Stimulated activated effector memory CD8-positive, alpha-beta T cell treated with anti-CD3 and anti-CD28 coated beads, Interleukin-12 subunit alpha, Interleukin-12 subunit beta, amount 100 ng/mL, for 72 hours (primary cell): ENCODE data around the gene TMEM132D.

Source experiments
- ATAC-seq: fragments of 150-1000 bp; cut with Tn5 transposase; 2 replicates; pipeline ENCODE4 v1.10.0; 2021
- DNase-seq, 2 donors: peaks; one replicate each; pipeline ENCODE4 v3.0.0; 2021 to 2022; ENCODE audit warnings: low spot score in 2 of 2
- H3K27ac Mint-ChIP-seq: one replicate; pipeline ENCODE4 v1.8.0; 2022; ENCODE audit warnings: mild to moderate bottlenecking, mixed read lengths
- H3K36me3 Mint-ChIP-seq: one replicate; pipeline ENCODE4 v1.8.0; 2022; ENCODE audit warnings: mild to moderate bottlenecking, mixed read lengths
- H3K4me1 Mint-ChIP-seq: one replicate; pipeline ENCODE4 v1.8.0; 2022; ENCODE audit warnings: mixed read lengths
- H3K4me3 Mint-ChIP-seq: one replicate; pipeline ENCODE4 v1.8.0; 2022; ENCODE audit warnings: mild to moderate bottlenecking, mixed read lengths
- H3K9me3 Mint-ChIP-seq: one replicate; pipeline ENCODE4 v1.8.0; 2022; ENCODE audit warnings: mixed read lengths

The TMEM132D gene

DNA sequence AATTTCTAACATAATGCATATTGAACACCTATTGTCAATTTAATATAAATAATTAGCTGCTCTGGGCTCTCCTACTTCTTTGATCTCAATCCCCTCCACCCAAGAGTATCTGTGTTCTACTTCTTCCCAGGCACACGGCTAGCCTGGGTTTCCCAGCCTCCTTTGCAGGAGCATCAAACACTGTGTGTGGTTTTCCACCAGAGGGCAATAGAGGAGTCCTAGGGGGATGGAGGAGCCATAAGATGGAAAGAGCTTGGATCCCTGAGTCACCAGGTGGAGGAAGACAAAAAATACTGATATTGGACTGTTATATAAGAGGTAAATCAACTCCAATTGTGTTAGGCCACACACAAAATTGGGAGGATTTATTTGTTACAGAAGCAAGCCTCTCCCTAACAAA is 716.9 kb downstream of the TMEM132D start:
- ATAC-seq (no peak), DNase-seq (no peak)
- Mint-ChIP-seq H3K4me3 (no peak overlapping the region), H3K36me3 (no peaks in the 10 kb centered on the region), H3K4me1 (peaks cover 6% of the 10 kb centered on the region), H3K27ac (no peak overlapping the region), H3K9me3 (no peaks in the 10 kb centered on the region)

GRCh38 chr12:129185855-129186254 is 718.0 kb downstream of the TMEM132D start:
- no peak for ATAC-seq
- H3K4me3 Mint-ChIP-seq, result no peak overlapping the region
- peaks cover 6% of the 10 kb centered on the region for H3K4me1 Mint-ChIP-seq

GRCh38 chr12:129184127-129184928 is 719.5 kb downstream of the TMEM132D start:
- Mint-ChIP-seq H3K27ac (no peak overlapping the region), H3K9me3 (no peaks in the 10 kb centered on the region), H3K36me3 (no peaks in the 10 kb centered on the region), H3K4me1 (no peaks in the 10 kb centered on the region), H3K4me3 (no peak overlapping the region)
- no peak for ATAC-seq
- DNase-seq, result no peak

More at GRCh38 chr12:129185855-129186254, 718.0 kb downstream of the TMEM132D start:
- no peaks in the 10 kb centered on the region for H3K36me3 Mint-ChIP-seq
- no peak for DNase-seq
- no peaks in the 10 kb centered on the region for H3K9me3 Mint-ChIP-seq
- H3K27ac Mint-ChIP-seq, result no peak overlapping the region

GRCh38 chr12:129179941-129180553 is 723.8 kb downstream of the TMEM132D start:
- no peak for ATAC-seq
- H3K4me3 Mint-ChIP-seq, result no peak overlapping the region

GRCh38 chr12:129169928-129170327 is 733.9 kb downstream of the TMEM132D start:
- no peak overlapping the region for H3K4me3 Mint-ChIP-seq
- DNase-seq (no peak), ATAC-seq (no peak)
- H3K36me3 Mint-ChIP-seq, result no peaks in the 10 kb centered on the region
- H3K9me3 Mint-ChIP-seq, result no peaks in the 10 kb centered on the region
- no peak overlapping the region for H3K27ac Mint-ChIP-seq
- H3K4me1 Mint-ChIP-seq, result no peaks in the 10 kb centered on the region

More at GRCh38 chr12:129179941-129180553, 723.8 kb downstream of the TMEM132D start:
- Mint-ChIP-seq H3K36me3 (no peaks in the 10 kb centered on the region), H3K27ac (no peak overlapping the region), H3K4me1 (no peaks in the 10 kb centered on the region), H3K9me3 (no peaks in the 10 kb centered on the region)
- DNase-seq, result no peak

DNA sequence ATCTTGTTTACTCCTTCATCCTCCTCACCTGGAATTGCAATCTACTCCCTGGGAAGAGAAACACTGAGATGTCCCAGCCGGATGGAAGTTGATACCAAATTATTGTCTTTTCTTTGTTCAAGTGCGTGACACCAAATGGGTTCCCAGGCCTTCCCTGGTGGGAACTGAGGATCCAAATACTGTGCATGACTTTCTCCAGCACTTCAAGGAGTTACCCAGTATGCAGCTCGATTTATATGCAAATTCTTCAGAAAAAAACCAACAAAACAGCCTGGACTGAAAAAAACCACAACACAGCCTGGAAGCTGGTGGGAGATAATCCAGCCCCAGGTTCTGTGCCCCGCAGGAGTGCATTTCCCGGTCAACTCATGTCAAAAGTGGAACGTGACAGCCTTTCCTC is 740.0 kb downstream of the TMEM132D start:
- Mint-ChIP-seq H3K4me1 (no peaks in the 10 kb centered on the region), H3K27ac (no peak overlapping the region), H3K36me3 (no peaks in the 10 kb centered on the region), H3K9me3 (peaks cover 5% of the 10 kb centered on the region), H3K4me3 (no peak overlapping the region)
- no peak for DNase-seq
- ATAC-seq, result no peak

DNA sequence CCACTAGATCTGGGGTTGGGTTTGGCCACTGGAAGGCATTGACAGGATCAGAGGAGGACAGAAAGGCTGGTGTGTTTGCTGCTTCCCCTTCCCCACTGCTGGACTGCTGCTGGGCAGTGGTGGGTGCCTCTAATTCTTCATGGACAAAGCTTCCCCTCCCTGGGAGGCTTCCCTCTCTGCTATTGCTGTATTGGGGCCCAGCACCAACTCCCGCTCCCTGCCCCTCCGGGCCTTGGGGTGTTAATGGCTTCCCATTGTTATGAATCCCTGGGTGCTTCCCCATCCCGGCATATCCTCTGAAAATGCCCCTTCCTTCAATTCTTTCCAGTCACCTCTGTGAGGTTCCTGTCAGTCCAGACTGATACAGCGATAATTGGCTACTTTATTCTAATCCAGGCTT is 740.4 kb downstream of the TMEM132D start:
- Mint-ChIP-seq H3K27ac (no peak overlapping the region), H3K4me3 (no peak overlapping the region), H3K36me3 (no peaks in the 10 kb centered on the region), H3K9me3 (peaks cover 6% of the 10 kb centered on the region), H3K4me1 (no peaks in the 10 kb centered on the region)
- no peak for ATAC-seq
- no peak for DNase-seq

- H3K36me3 Mint-ChIP-seq, result no peaks in the 10 kb centered on the region
- H3K4me3 Mint-ChIP-seq, result no peak overlapping the region
- no peak overlapping the region for H3K27ac Mint-ChIP-seq
- peaks cover 7% of the 10 kb centered on the region for H3K9me3 Mint-ChIP-seq
- no peaks in the 10 kb centered on the region for H3K4me1 Mint-ChIP-seq
- DNase-seq (no peak), ATAC-seq (no peak)
Observed at GRCh38 chr12:129162805-129163204, 741.0 kb downstream of the TMEM132D start.

DNA sequence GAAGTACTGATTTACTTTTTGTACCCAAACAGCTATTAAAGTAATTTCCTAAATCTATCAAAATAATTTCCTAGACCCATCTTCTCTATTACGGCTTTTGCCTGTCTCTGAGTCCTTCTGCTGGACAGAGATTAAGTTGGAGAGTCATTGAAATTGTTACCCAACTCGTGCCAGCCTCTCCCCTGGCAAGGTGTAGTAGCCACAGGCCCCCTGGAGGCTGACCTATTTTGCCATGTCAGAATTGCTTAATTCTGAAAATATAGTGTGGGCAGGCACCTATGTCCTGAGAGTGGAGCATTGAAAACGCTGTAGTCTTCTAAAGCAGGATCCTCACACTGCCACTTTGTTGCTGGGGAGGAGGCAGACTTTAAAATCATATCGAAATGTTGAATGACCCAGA is 742.3 kb downstream of the TMEM132D start:
- DNase-seq, result no peak
- no peak overlapping the region for H3K27ac Mint-ChIP-seq
- H3K4me1 Mint-ChIP-seq, result no peaks in the 10 kb centered on the region
- no peaks in the 10 kb centered on the region for H3K36me3 Mint-ChIP-seq
- peaks cover 7% of the 10 kb centered on the region for H3K9me3 Mint-ChIP-seq
- ATAC-seq, result no peak
- no peak overlapping the region for H3K4me3 Mint-ChIP-seq

DNA sequence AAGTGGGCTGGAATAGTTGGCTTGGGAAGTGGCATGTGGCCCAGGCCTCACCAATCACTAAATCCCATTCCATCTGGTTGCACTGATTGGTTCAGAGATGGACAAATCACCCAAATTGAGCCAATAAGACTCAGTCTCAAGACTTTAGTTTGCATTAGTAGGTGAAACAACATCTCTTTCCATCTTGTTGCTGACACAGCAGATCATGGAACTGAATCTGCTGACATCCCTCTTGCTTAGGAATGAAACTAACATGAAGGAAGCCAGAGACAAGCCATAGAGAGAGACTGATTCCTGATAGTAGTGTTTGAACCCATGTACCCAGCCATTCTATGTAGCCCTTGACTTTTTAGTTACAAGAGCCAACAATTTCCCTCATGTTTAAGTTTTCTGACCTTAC is 743.5 kb downstream of the TMEM132D start:
- Mint-ChIP-seq H3K4me3 (no peak overlapping the region), H3K36me3 (no peaks in the 10 kb centered on the region), H3K4me1 (no peaks in the 10 kb centered on the region), H3K9me3 (peaks cover 7% of the 10 kb centered on the region), H3K27ac (no peak overlapping the region)
- DNase-seq (no peak), ATAC-seq (no peak)

DNA sequence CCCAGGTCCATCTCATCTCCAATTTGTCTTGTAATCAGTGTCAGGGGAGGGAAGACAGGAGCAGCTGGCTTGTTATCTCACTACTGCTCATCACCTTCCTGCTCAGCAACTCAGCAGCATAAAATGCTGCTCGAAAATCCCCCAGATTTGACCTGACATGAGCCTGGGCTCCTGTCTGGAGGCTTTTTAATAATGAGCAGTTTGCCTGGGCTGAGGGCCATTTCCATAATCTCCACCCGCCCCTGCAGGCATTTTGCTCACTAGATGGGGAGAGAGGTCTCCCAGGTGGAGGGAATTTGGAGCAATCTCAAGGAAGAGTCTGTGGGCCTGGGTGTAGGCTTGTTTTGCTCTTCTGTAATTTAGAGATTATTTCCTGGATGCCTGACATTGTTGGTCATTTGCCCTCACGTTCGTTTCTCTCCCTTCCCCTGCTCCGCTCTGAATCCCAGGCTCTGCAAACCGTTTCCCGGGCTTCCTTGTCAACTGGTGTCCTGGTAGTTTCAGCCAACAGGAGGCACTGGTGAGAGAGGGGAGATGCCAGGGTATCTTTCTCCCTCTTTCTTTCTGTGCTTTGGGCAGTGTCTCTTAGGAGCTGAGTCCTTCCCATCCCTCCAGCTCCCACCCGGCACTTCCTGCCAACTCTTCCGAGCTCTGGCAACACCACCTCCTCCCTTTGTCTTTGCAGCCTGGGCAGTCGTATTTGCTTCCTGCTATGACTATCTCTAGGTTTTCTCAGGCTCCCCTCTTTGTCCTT is 751.3 kb downstream of the TMEM132D start:
- no peak for DNase-seq
- ATAC-seq, result no peak
- Mint-ChIP-seq H3K36me3 (no peaks in the 10 kb centered on the region), H3K4me1 (no peaks in the 10 kb centered on the region), H3K4me3 (no peak overlapping the region), H3K9me3 (no peaks in the 10 kb centered on the region), H3K27ac (no peak overlapping the region)

DNA sequence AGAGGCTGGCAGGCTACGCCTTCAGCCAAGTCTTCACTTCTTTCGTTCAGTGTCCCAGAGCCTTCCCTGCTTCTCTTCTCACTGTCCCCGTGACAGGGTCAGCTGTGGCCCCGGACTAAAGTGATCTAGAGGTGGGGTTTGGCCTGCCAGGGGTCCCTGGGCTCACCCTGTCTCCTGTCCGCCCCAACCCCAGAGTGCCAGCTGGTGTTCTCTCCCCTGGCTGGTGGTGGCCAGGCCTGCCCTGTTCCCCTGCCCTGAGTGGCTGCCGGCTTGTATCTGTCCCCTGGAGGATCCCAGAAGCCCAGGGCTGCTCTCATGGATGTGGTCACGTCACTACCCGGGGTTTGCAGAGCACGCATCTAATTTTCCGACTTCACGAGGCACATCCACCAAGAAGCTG is 753.1 kb downstream of the TMEM132D start:
- DNase-seq (no peak), ATAC-seq (peak; percentile 37)
- Mint-ChIP-seq H3K36me3 (no peaks in the 10 kb centered on the region), H3K4me1 (no peaks in the 10 kb centered on the region), H3K27ac (no peak overlapping the region), H3K4me3 (no peak overlapping the region), H3K9me3 (no peaks in the 10 kb centered on the region)

- DNase-seq, result no peak
- Mint-ChIP-seq H3K36me3 (no peaks in the 10 kb centered on the region), H3K4me3 (no peak overlapping the region), H3K4me1 (no peaks in the 10 kb centered on the region), H3K9me3 (no peaks in the 10 kb centered on the region), H3K27ac (no peak overlapping the region)
- ATAC-seq, result no peak
Observed at GRCh38 chr12:129145381-129145780, 758.4 kb downstream of the TMEM132D start.

- ATAC-seq (no peak), DNase-seq (no peak)
- Mint-ChIP-seq H3K4me3 (no peak overlapping the region), H3K36me3 (no peaks in the 10 kb centered on the region), H3K4me1 (no peaks in the 10 kb centered on the region), H3K9me3 (no peaks in the 10 kb centered on the region), H3K27ac (no peak overlapping the region)
Observed at GRCh38 chr12:129138776-129139175, 765.0 kb downstream of the TMEM132D start.

DNA sequence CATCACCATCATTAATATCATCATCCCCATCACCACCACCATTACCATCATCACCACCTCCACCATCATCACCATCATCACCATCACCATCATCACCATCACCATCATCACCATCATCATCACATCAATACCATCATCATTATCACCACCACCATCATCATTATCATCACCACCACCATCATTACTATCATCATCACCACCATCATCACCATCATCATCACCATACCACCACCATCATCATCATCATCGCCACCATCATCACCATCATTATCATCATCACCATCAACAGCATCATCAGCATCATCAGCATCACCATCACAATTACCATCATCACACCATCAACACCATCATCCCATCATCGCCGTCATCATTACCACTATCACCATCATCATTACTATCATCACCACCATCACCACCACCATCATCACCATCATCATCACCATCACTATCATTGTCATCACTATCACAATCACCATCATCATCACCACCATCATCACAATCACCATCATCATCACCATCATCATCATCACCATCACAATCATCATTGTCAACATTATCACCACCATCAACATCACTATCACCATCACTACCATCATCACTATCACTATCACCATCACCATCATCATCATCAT is 767.0 kb downstream of the TMEM132D start:
- no peaks in the 10 kb centered on the region for H3K9me3 Mint-ChIP-seq
- no peaks in the 10 kb centered on the region for H3K36me3 Mint-ChIP-seq
- no peak overlapping the region for H3K4me3 Mint-ChIP-seq
- DNase-seq, result no peak
- no peaks in the 10 kb centered on the region for H3K4me1 Mint-ChIP-seq
- H3K27ac Mint-ChIP-seq, result no peak overlapping the region
- ATAC-seq, result no peak
